Large intestine (tissue), 12 donors: ENCODE measurements around the gene THSD7B. TPM values are rescaled to one million over a fixed set of nuclear protein-coding genes. Genes with fewer than 3 reads are reported as not detected.
"Not testable (repeated sequence)": the region's sequence is repeated elsewhere in the genome, so short reads cannot be mapped to it uniquely, and the experiment has no call there.

ENCODE experiments used
- DNase-seq, 2 donors: peaks; one replicate each; pipeline versions ENCODE4 v3.0.0 to v3.0.0-alpha.2; 2013
- H3K27ac ChIP-seq: one replicate; pipeline ENCODE4 v1.5.1; 2013; ENCODE audit warnings: low read length
- H3K27me3 ChIP-seq: 2 replicates; pipeline ENCODE4 v1.6.1; 2013; ENCODE audit warnings: low read length; ENCODE audit not compliant: control insufficient read depth, insufficient read depth
- H3K36me3 ChIP-seq: 2 replicates; pipeline ENCODE4 v1.6.1; 2013; ENCODE audit warnings: low read length; ENCODE audit not compliant: control insufficient read depth, insufficient read depth
- H3K4me1 ChIP-seq: one replicate; pipeline ENCODE4 v1.6.1; 2013; ENCODE audit warnings: low read length; ENCODE audit not compliant: control insufficient read depth, insufficient read depth
- H3K4me3 ChIP-seq: one replicate; pipeline ENCODE4 v1.5.1; 2013; ENCODE audit warnings: low read length
- H3K9me3 ChIP-seq: one replicate; pipeline ENCODE4 v1.6.1; 2013; ENCODE audit warnings: mild to moderate bottlenecking, low read depth, low read length, moderate library complexity; ENCODE audit not compliant: control insufficient read depth
- WGBS: methylation state at CpG from one replicate; pipeline ENCODE4 v1.1.5; 2013; ENCODE audit warnings: low lambda C conversion rate; ENCODE audit not compliant: insufficient coverage; 5-methylcytosine and 5-hydroxymethylcytosine counted together
- long read RNA-seq, 11 donors: transcript quantifications; one replicate each; lab custom pipeline, GENCODE V29; 2026
- polyA plus RNA-seq: library from polyadenylated mRNA; unstranded; fragments of 120-200 nt; gene quantifications from one replicate; pipeline ENCODE4 v1.2.1, GENCODE V29; 2013

Gene THSD7B
- 2.2 TPM for polyA plus RNA-seq
- long read RNA-seq, donor 1, result 0 reads
- long read RNA-seq, donor 2, result 0 reads
- long read RNA-seq, donor 3, result 0 reads
- long read RNA-seq, donor 4, result 0 reads
- long read RNA-seq, donor 5, result 0 reads
- long read RNA-seq, donor 6, result 0 reads
- long read RNA-seq, donor 7, partial matches to known transcripts, result 5 of 5 reads
- long read RNA-seq, donor 7, other reads (novel, unspliced or antisense), result 0 of 5 reads
- long read RNA-seq, donor 8, result 0 reads
- long read RNA-seq, donor 9, result 0 reads
- long read RNA-seq, donor 10, result 0 reads
- long read RNA-seq, donor 11, result 0 reads

GRCh38 chr2:136765256-136766072, at the start of gene THSD7B:
TSS of gene THSD7B (plus strand) at chr2:136765545. CDS start at chr2:136882179, 116,634 bp downstream.
- WGBS, result no CpG with 5 or more reads among the region's 77 CpGs
- peaks cover 51% of the 10 kb centered on the region for H3K27me3 ChIP-seq

GRCh38 chr2:136718273-136718672, 47.1 kb upstream of the THSD7B start:
- Histone ChIP-seq H3K4me3 (no peak overlapping the region), H3K9me3 (no peaks in the 10 kb centered on the region), H3K4me1 (no peaks in the 10 kb centered on the region), H3K27me3 (no peaks in the 10 kb centered on the region), H3K36me3 (no peaks in the 10 kb centered on the region), H3K27ac (no peak overlapping the region)
- no peak for DNase-seq

More at GRCh38 chr2:136765256-136766072, at the start of gene THSD7B:
- no peaks in the 10 kb centered on the region for H3K4me1 ChIP-seq
- H3K4me3 ChIP-seq, result peak within 1 kb of the TSS; percentile 43
- no peaks in the 10 kb centered on the region for H3K9me3 ChIP-seq
- H3K36me3 ChIP-seq, result no peaks in the 10 kb centered on the region
- no peak for DNase-seq
- no peak within 1 kb of the TSS for H3K27ac ChIP-seq

- no peak for DNase-seq
These were observed 37.2 kb upstream of the THSD7B start for GRCh38 chr2:136727973-136728699.

GRCh38 chr2:136736236-136736635, 29.1 kb upstream of the THSD7B start:
- H3K4me3 ChIP-seq, result no peak overlapping the region
- no peak overlapping the region for H3K27ac ChIP-seq
- no peaks in the 10 kb centered on the region for H3K36me3 ChIP-seq
- WGBS, result 100% methylated on average over 1 of the region's 3 CpGs
- H3K4me1 ChIP-seq, result no peaks in the 10 kb centered on the region
- H3K9me3 ChIP-seq, result no peaks in the 10 kb centered on the region
- no peak for DNase-seq
- H3K27me3 ChIP-seq, result no peaks in the 10 kb centered on the region

More at GRCh38 chr2:136727973-136728699, 37.2 kb upstream of the THSD7B start:
- no peaks in the 10 kb centered on the region for H3K27me3 ChIP-seq
- no peaks in the 10 kb centered on the region for H3K9me3 ChIP-seq
- H3K4me3 ChIP-seq, result no peak overlapping the region
- H3K27ac ChIP-seq, result no peak overlapping the region
- no peaks in the 10 kb centered on the region for H3K4me1 ChIP-seq
- no CpG with 5 or more reads among the region's 4 CpGs for WGBS
- H3K36me3 ChIP-seq, result no peaks in the 10 kb centered on the region

GRCh38 chr2:136738044-136738443, 27.3 kb upstream of the THSD7B start:
- Histone ChIP-seq H3K4me1 (no peaks in the 10 kb centered on the region), H3K27ac (no peak overlapping the region), H3K27me3 (no peaks in the 10 kb centered on the region), H3K4me3 (no peak overlapping the region), H3K9me3 (no peaks in the 10 kb centered on the region), H3K36me3 (no peaks in the 10 kb centered on the region)
- WGBS, result no CpG with 5 or more reads among the region's 2 CpGs
- DNase-seq, result no peak

GRCh38 chr2:136741471-136741870, 23.9 kb upstream of the THSD7B start:
- WGBS, result no CpG with 5 or more reads among the region's 2 CpGs
- Histone ChIP-seq H3K9me3 (no peaks in the 10 kb centered on the region), H3K4me1 (no peaks in the 10 kb centered on the region), H3K27ac (no peak overlapping the region), H3K36me3 (no peaks in the 10 kb centered on the region), H3K27me3 (no peaks in the 10 kb centered on the region), H3K4me3 (no peak overlapping the region)
- no peak for DNase-seq

GRCh38 chr2:136750065-136750464, 15.3 kb upstream of the THSD7B start:
- WGBS, result 100% methylated on average over 1 of the region's 2 CpGs
- no peaks in the 10 kb centered on the region for H3K27me3 ChIP-seq
- no peak overlapping the region for H3K27ac ChIP-seq
- H3K9me3 ChIP-seq, result no peaks in the 10 kb centered on the region
- DNase-seq, result no peak
- H3K4me3 ChIP-seq, result no peak overlapping the region
- no peaks in the 10 kb centered on the region for H3K36me3 ChIP-seq
- no peaks in the 10 kb centered on the region for H3K4me1 ChIP-seq

- H3K4me1 ChIP-seq, result no peaks in the 10 kb centered on the region
- 57% methylated on average over 2 of the region's 2 CpGs for WGBS
- H3K9me3 ChIP-seq, result no peaks in the 10 kb centered on the region
- DNase-seq, result no peak
- no peaks in the 10 kb centered on the region for H3K27me3 ChIP-seq
- no peaks in the 10 kb centered on the region for H3K36me3 ChIP-seq
- H3K27ac ChIP-seq, result no peak overlapping the region
- H3K4me3 ChIP-seq, result no peak overlapping the region
These were observed 13.9 kb upstream of the THSD7B start for GRCh38 chr2:136751406-136751805.

GRCh38 chr2:136758504-136758903, 6.8 kb upstream of the THSD7B start:
- H3K4me3 ChIP-seq, H3K4me1 ChIP-seq, H3K27ac ChIP-seq, H3K36me3 ChIP-seq, H3K9me3 ChIP-seq, DNase-seq, H3K27me3 ChIP-seq: not testable (repeated sequence)
- no CpG with 5 or more reads among the region's 22 CpGs for WGBS

GRCh38 chr2:136764452-136765255, 691 bp upstream of the THSD7B start:
- Histone ChIP-seq H3K4me3 (peak overlapping the region; percentile 29), H3K27me3 (peaks cover 51% of the 10 kb centered on the region), H3K4me1 (no peaks in the 10 kb centered on the region), H3K36me3 (no peaks in the 10 kb centered on the region), H3K9me3 (no peaks in the 10 kb centered on the region), H3K27ac (no peak overlapping the region)
- DNase-seq, result peak in 1 of 2 donors; percentile 33
- no CpG with 5 or more reads among the region's 47 CpGs for WGBS
